HEK293T (cell line): ENCODE results near the gene TXNRD2.
"Not testable (repeated sequence)": the region's sequence is repeated elsewhere in the genome, so short reads cannot be mapped to it uniquely, and the experiment has no call there.

Experiments
- CTCF ChIA-PET: fragments of 350-600 bp; formaldehyde crosslinking; extraction: SDS; loops from one replicate; lab custom pipeline; 2021; ENCODE audit warnings: antibody characterized with exemption, inconsistent platforms; lab: Yijun Ruan, JAX
- POLR2A ChIA-PET: fragments of 350-600 bp; formaldehyde crosslinking; extraction: SDS; loops from one replicate; lab custom pipeline; 2020; ENCODE audit warnings: antibody characterized with exemption, inconsistent platforms; lab: Yijun Ruan, JAX
- DNase-seq: peaks from one replicate; pipeline ENCODE4 v3.0.0; 2012; ENCODE audit warnings: mixed read lengths; ENCODE audit errors: extremely low spot score
- ARNT ChIP-seq: fragments of 450-650 bp; IDR thresholded peaks from 2 replicates; pipeline ENCODE4 v1.6.1; 2017; ENCODE audit warnings: mild to moderate bottlenecking
- BHLHE40 ChIP-seq: fragments of 450-650 bp; IDR thresholded peaks from 2 replicates; pipeline ENCODE4 v1.6.1; 2016; ENCODE audit warnings: mild to moderate bottlenecking, moderate library complexity, borderline replicate concordance
- CTBP1 ChIP-seq: fragments of 450-650 bp; IDR thresholded peaks from 2 replicates; pipeline ENCODE4 v1.6.1; 2016; ENCODE audit warnings: borderline replicate concordance
- ELF4 ChIP-seq: fragments of 450-650 bp; IDR thresholded peaks from 2 replicates; pipeline ENCODE4 v1.6.1; 2017; ENCODE audit warnings: antibody characterized with exemption
- FOXA1 ChIP-seq: fragments of 450-650 bp; IDR thresholded peaks from 2 replicates; pipeline ENCODE4 v1.6.1; 2016; ENCODE audit warnings: mild to moderate bottlenecking
- FOXK2 ChIP-seq: fragments of 450-650 bp; IDR thresholded peaks from 2 replicates; pipeline ENCODE4 v1.6.1; 2016; ENCODE audit warnings: mild to moderate bottlenecking
- FOXM1 ChIP-seq: fragments of 450-650 bp; IDR thresholded peaks from 2 replicates; pipeline ENCODE4 v1.6.1; 2017; ENCODE audit warnings: mild to moderate bottlenecking, borderline replicate concordance
- HDGF ChIP-seq: fragments of 450-650 bp; IDR thresholded peaks from 2 replicates; pipeline ENCODE4 v1.6.1; 2017; ENCODE audit warnings: antibody characterized with exemption, borderline replicate concordance
- L3MBTL2 ChIP-seq: fragments of 450-650 bp; conservative IDR thresholded peaks from 2 replicates; pipeline ENCODE4 v1.6.1; 2016; ENCODE audit warnings: mild to moderate bottlenecking
- LEF1 ChIP-seq: fragments of 450-650 bp; IDR thresholded peaks from 2 replicates; pipeline ENCODE4 v1.6.1; 2017; ENCODE audit warnings: mild to moderate bottlenecking, borderline replicate concordance
- NFRKB ChIP-seq: fragments of 450-650 bp; IDR thresholded peaks from 2 replicates; pipeline ENCODE4 v1.6.1; 2016; ENCODE audit warnings: mild to moderate bottlenecking, moderate library complexity
- SP1 ChIP-seq: fragments of 450-650 bp; IDR thresholded peaks from 2 replicates; pipeline ENCODE4 v1.6.1; 2017
- SUZ12 ChIP-seq: fragments of 450-650 bp; IDR thresholded peaks from 2 replicates; pipeline ENCODE4 v1.6.1; 2016; ENCODE audit warnings: mild to moderate bottlenecking
- TARDBP ChIP-seq: fragments of 450-650 bp; IDR thresholded peaks from 2 replicates; pipeline ENCODE4 v1.6.1; 2016
- ZNF384 ChIP-seq: fragments of 450-650 bp; IDR thresholded peaks from 2 replicates; pipeline ENCODE4 v1.6.1; 2016
- TF ChIP-seq, protein P1 (sequence below): fragments of 450-650 bp; IDR thresholded peaks from 2 replicates; pipeline ENCODE4 v1.6.1; 2016

The TXNRD2 gene

DNA sequence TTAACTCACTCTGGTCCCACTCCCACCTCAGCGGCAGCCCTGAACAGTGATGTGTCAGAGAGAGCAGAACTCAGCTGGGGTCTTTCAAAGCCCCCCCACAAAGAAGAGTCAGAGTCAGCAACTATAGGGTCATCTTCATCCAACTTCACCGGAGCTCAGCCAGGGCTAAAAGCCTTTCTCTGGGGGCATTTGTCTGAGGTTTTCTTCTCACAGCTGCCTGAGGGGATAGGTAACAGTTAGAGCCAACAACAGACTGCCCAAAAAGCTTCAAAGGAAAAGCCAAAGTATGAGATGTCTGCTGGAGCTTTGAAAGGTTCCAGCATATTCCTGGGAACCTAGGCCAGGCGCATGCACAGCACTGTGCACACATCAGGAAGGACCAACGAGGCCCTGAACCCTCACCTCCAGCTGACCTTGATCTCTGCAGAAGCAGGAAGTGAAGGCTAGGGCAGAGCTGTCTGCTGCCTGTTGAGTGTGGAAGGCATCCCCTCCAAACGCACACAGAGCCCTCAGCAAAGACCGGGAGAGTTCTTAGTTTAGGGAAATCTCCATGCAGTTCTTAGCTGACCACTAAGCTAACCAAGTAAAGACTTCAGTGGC is 28.2 kb downstream of the TXNRD2 start:
- DNase-seq: no peak
- POLR2A ChIA-PET: no interaction called here
- TF ChIP-seq CTBP1: no peak
- CTCF ChIA-PET: interaction anchor here (0.5 to 2.5 kb wide), 3 partner anchors 12 to 183 kb away, joined by 3 to 13 read pairs (median 5); no protein-coding TSS in a partner anchor

DNA sequence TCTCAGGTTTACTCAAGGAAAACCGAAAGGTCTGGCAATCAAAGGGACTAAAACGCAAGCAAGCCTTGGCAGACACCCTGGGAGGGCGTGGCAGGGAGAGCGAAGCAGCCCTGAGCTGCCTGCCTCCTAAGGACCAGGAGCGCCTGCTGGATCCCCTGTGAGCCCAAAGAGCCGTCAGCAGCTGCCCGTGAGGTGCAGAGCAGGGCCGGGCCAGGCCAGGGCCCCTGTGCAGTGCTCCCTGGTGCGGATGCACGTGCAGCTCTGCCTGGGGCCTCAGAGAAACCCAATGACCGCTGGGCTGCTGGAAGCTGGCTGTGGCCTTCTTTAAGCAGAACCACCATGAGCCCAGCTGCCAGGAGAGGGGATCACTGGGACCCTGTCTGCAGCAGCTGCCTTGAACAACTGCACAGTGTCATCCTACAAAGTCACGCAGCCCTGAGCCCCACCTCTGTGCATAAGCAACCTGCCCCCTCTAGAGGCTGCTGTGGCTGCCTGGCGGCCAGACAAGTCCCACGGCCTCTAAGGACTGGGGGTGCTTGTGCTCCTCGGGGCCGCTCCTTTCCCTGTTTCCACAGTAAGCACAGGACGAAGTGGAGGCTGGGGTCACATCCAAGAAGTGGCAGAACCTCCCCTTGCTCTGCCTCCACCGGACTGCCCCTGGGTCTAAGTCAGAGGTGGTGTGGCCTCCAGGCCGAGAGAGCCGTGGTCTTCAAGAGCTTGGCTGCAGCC is 29.2 kb downstream of the TXNRD2 start:
- POLR2A ChIA-PET: no interaction called here
- CTCF ChIA-PET: interaction anchor here (1.3 to 2.5 kb wide), 3 partner anchors 41 to 182 kb away, joined by 5 to 37 read pairs (median 13); no protein-coding TSS in a partner anchor

DNA sequence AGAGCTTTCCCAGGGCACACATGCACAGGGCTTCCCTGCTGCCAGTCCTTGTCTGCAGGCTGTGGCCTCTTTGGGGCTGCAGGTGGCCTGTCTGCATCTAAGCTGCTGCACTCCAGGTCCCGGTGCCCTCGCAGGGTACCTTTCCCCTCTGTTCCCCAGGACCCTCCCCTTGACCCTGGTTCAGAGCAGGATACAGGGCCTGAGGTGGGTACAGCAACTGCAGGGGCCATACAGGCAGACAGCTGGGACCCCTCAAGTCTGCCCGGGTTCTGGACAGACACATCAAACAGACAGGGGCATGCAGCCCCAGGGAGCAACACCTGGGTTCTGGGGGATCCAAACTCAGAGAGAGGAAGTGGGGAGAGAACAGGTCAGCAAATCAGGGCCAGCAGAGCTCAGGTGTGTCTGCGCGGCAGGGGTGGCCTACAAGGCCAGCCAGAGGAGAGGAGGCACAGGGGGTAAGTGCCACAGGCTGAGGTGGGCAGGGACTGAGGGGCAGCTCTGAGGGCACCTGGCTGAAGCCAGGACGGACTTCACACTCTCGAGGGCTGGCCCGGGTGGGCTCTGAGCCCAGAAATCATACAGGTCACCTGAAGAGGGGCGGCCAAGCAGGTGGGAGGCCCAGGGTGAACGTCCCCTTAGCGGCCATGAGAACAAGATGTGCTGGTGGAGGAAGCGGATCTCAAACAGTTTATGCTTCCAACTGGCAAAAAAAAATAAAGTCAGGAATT is 29.9 kb downstream of the TXNRD2 start:
- no peak for DNase-seq
- TF ChIP-seq HDGF: no peak
- no peak for TF ChIP-seq LEF1
- no peak for TF ChIP-seq ELF4
- no peak for TF ChIP-seq FOXM1
- no peak for TF ChIP-seq ARNT
- no peak for TF ChIP-seq CTBP1
- TF ChIP-seq NFRKB: no peak
- no peak for TF ChIP-seq SUZ12
- TF ChIP-seq FOXA1: no peak
- TF ChIP-seq L3MBTL2: no peak
- no peak for TF ChIP-seq ZNF384
- POLR2A ChIA-PET: interaction anchor here (1.2 kb wide), 1 partner anchor 181 kb away, joined by 3 read pairs; no protein-coding TSS in a partner anchor
- CTCF ChIA-PET: interaction anchor here (0.6 to 2.4 kb wide), 3 partner anchors 145 to 395 kb away, joined by 3 to 37 read pairs (median 4); no protein-coding TSS in a partner anchor

More for the DNA sequence above, 29.2 kb downstream of the TXNRD2 start:
- no peak for DNase-seq
- TF ChIP-seq FOXK2 (no peak), NFRKB (no peak)

DNA sequence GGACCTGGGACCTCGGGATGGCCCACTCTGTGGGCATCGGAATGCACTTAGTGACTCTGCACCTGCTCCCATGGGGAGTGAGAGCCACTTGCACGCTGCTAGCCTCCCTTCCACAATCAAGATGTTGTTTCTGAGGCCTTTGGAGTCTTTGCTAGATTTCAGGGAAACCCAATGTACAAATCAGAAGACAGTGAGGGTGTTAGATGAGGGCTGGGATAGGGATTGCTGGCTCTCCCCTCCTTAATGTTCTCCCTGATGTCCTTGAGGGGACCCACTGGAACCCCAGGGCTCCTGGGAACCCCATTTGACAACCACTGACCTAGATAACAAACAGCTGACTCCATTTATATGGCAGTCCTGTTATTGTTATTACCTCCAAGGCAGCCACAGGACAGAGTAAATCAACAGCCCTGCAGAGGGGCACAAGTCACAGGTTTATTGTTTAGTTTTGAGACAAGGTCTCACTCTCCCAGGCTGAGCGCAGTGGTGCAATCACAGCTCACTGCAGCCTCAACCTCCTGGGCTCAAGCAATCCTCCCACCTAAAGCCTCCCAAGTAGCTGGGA is 31.4 kb downstream of the TXNRD2 start:
- CTCF ChIA-PET: interaction anchor here (0.6 to 2.4 kb wide), 19 partner anchors 8 to 192 kb away, joined by 3 to 37 read pairs (median 4); no protein-coding TSS in a partner anchor
- POLR2A ChIA-PET: no interaction called here
- TF ChIP-seq CTBP1 (no peak), TARDBP (no peak), ZNF384 (no peak), SP1 (no peak), BHLHE40 (no peak), FOXA1 (no peak), SUZ12 (no peak), FOXK2 (no peak), ELF4 (no peak), LEF1 (no peak), HDGF (no peak), FOXM1 (no peak), NFRKB (no peak), L3MBTL2 (no peak), ARNT (no peak)
- TF ChIP-seq, protein P1, sequence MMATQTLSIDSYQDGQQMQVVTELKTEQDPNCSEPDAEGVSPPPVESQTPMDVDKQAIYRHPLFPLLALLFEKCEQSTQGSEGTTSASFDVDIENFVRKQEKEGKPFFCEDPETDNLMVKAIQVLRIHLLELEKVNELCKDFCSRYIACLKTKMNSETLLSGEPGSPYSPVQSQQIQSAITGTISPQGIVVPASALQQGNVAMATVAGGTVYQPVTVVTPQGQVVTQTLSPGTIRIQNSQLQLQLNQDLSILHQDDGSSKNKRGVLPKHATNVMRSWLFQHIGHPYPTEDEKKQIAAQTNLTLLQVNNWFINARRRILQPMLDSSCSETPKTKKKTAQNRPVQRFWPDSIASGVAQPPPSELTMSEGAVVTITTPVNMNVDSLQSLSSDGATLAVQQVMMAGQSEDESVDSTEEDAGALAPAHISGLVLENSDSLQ: no peak
- DNase-seq: no peak

DNA sequence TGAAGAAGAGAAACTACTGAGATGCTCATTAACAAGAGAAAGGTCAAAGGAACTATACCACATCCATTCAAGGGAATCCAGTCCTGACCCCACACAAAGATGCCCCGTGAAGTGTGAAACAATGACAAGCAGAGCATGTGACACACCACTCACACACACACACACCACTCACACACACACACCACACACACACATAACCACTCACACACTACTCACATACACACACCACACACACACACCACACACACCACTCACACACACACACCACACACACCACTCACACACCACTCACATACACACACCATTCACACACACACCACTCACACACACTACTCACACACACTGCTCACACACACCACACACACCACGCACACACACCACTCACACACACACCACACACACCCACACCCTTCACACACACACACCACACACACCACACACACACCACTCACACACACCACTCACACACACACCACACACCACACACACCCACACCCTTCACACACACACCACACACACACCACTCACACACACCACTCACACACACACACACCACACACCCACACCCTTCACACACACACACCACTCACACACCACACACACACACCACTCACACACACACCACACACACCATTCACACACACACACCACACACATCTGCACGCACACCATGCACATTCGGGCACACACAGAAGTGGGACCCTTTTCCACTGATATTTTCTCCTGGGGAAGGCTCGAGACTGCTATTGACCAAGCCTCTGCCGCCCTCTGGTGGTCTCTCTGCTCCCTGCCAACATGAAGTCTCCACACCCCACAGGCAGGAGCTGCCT is 32.1 kb downstream of the TXNRD2 start:
- peak; percentile 92 for DNase-seq
- ChIA-PET CTCF (interaction anchor here (0.6 to 2.4 kb wide), 19 partner anchors 8 to 191 kb away, joined by 3 to 37 read pairs (median 4); no protein-coding TSS in a partner anchor), POLR2A (no interaction called here)
- TF ChIP-seq SUZ12: no peak
- no peak for TF ChIP-seq FOXA1
- TF ChIP-seq LEF1: no peak
- no peak for TF ChIP-seq FOXK2
- TF ChIP-seq ZNF384: no peak
- TF ChIP-seq, protein P1: no peak
- no peak for TF ChIP-seq L3MBTL2
- TF ChIP-seq ELF4: no peak
- no peak for TF ChIP-seq NFRKB
- TF ChIP-seq BHLHE40: no peak
- TF ChIP-seq TARDBP: no peak
- no peak for TF ChIP-seq HDGF
- TF ChIP-seq SP1: no peak
- TF ChIP-seq CTBP1: no peak
- TF ChIP-seq ARNT: no peak

DNA sequence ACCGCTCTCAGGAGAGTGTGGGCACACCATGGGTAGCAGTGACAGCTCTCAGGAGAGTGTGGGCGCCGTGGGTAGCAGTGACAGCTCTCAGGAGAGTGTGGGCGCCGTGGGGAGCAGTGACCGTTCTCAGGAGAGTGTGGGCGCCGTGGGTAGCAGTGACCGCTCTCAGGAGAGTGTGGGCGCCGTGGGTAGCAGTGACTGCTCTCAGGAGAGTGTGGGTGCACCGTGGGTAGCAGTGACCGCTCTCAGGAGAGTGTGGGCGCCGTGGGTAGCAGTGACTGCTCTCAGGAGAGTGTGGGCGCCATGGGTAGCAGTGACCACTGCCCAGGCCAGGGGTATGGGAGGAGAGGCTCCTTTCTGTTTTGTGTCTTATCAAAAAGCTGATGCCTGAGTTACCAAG is 33.7 kb downstream of the TXNRD2 start:
- POLR2A ChIA-PET, DNase-seq: not testable (repeated sequence)
- CTCF ChIA-PET: interaction anchor here (0.9 kb wide), 1 partner anchor 177 kb away, joined by 3 read pairs; no protein-coding TSS in a partner anchor

DNA sequence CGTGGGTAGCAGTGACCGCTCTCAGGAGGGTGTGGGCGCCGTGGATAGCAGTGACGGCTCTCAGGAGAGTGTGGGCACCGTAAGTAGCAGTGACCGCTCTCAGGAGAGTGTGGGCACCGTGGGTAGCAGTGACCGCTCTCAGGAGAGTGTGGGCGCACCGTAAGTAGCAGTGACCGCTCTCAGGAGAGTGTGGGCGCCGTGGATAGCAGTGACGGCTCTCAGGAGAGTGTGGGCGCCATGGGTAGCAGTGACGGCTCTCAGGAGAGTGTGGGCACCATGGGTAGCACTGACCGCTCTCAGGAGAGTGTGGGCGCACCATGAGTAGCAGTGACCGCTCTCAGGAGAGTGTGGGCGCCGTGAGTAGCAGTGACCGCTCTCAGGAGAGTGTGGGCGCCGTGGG is 34.8 kb downstream of the TXNRD2 start:
- DNase-seq, POLR2A ChIA-PET, CTCF ChIA-PET: not testable (repeated sequence)
